Hair follicular keratinocyte (primary cell): Measurements from ENCODE around the gene THSD7B. TPM values are rescaled to one million over a fixed set of nuclear protein-coding genes. Genes with fewer than 3 reads are reported as not detected.

Source experiments
- total RNA-seq: library from RNA; depleted of rRNA; stranded (reverse); fragments of >200 nt; gene quantifications from 2 replicates; pipeline ENCODE4 v1.2.3, GENCODE V29; 2015

The THSD7B gene, protein sequence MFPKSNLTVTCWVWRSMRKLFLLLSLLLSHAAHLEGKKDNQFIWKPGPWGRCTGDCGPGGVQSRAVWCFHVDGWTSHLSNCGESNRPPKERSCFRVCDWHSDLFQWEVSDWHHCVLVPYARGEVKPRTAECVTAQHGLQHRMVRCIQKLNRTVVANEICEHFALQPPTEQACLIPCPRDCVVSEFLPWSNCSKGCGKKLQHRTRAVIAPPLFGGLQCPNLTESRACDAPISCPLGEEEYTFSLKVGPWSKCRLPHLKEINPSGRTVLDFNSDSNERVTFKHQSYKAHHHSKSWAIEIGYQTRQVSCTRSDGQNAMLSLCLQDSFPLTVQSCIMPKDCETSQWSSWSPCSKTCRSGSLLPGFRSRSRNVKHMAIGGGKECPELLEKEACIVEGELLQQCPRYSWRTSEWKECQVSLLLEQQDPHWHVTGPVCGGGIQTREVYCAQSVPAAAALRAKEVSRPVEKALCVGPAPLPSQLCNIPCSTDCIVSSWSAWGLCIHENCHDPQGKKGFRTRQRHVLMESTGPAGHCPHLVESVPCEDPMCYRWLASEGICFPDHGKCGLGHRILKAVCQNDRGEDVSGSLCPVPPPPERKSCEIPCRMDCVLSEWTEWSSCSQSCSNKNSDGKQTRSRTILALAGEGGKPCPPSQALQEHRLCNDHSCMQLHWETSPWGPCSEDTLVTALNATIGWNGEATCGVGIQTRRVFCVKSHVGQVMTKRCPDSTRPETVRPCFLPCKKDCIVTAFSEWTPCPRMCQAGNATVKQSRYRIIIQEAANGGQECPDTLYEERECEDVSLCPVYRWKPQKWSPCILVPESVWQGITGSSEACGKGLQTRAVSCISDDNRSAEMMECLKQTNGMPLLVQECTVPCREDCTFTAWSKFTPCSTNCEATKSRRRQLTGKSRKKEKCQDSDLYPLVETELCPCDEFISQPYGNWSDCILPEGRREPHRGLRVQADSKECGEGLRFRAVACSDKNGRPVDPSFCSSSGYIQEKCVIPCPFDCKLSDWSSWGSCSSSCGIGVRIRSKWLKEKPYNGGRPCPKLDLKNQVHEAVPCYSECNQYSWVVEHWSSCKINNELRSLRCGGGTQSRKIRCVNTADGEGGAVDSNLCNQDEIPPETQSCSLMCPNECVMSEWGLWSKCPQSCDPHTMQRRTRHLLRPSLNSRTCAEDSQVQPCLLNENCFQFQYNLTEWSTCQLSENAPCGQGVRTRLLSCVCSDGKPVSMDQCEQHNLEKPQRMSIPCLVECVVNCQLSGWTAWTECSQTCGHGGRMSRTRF (N-terminal part only)
- not detected in 2 replicates for total RNA-seq

DNA sequence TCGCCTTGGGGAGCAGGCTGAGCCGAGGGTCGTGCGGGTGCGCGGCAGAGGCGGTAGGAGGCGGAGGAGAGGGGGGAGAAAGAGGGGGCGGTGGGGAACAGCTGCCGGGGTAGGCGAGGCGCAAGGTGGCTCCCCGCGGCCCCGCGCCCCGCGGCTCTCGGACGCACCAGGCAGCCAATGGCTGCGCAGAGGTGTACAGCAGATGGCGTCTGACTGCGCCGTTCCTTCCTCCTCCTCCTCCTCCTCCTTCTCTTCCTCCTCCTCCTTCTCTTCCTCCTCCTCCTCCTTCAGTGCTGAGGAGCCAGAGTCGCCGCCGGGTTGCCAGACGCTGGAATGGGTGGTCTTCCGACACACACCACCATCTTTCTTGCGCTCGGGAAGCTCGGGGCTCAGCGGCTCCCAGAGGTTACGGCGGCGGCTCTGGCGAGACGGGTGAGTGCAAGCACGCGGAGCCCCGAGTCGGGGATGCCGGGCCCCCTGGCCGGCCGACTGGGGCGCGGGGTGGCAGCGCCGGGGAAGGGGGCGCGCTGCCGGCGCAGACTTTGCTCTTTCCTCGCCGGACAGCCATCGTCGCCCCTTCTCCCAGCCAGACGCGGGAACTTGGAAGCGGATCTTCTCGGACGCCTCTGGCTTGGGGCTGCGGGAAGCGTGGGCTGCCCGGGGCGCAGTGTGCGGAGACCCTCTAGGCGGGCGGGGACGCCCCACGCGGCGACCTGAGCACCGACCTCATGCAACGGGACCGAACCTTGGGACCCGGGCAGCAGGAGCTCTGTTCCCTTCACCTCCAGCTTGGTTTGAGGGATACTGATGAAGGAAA lies at the start of gene THSD7B:
THSD7B (plus strand) TSS at position 290 of the 817 bp plus-strand sequence. CDS start 116,634 bp downstream, outside the sequence.

